DMS53 treated with DMSO at 0.1 percent for 48 hours (cell line): Measurements from ENCODE around the gene CYP4F11.
"Not testable (repeated sequence)": the region's sequence is repeated elsewhere in the genome, so short reads cannot be mapped to it uniquely, and the experiment has no call there.

Source experiments
- DNase-seq: peaks from one replicate; lab custom pipeline; 2025; ENCODE audit not compliant: unreplicated experiment; lab: John Stamatoyannopoulos, UW

CYP4F11 gene

DNA sequence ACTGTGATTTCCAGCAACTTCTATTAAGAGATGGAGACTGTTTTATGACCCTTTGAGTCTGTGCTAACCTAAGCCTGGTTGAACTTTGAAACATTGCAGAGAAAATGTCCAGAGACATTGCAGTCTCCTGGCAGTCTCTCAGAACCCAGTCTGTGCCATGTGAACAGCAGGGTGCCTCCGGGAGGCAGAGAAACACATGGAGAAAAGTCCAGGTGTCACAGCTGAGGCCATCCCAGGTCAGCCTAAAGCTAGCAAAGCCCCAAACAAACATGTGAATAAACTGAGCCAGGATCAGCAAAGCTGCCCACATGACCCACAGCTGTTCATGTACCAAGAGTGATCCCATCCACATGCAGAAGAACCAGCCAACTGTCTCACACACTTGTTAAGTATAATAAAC is 7.8 kb downstream of the CYP4F11 start:
- DNase-seq, result no peak

DNA sequence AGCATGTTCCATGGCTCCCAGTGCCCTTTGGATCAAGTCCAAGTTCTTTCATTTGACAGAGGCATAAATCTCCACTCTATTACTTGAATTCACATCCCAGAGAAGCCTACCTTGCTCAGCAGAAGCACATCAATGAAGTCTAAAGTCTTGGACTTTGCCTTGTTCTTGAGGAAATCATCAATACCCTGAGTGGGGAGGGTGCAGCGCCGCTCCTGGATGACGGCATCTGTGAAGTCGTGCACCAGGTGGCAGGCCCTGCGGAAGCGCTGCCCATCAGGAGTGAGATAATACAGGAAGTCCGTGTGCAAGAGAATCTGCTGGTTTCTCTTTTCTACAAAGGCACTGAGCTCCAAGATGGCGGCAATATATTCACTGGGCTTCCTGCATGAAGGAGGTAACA is 10.6 kb downstream of the CYP4F11 start:
- DNase-seq, result no peak

DNA sequence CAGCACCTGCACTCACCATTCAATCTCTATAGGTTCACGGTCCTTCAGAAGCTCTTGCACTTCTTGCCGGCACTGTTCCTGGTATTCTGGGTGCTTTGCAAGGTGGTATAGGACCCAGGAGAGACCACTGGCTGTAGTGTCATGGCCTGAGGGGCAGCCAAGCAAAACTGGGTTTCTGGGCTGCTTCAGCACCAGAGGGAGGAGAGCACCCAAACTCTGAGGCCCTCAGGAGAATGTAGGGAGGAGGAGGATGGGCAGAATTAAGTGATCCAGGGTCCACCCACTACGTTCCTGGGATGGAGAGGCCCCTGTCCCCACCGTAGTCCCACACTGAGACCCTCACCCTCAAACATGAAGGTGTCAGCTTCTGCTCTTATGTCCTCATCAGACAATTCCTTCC is 12.3 kb downstream of the CYP4F11 start:
- DNase-seq, result no peak

- DNase-seq, result no peak
Observed at GRCh38 chr19:15919243-15919642, 15.1 kb downstream of the CYP4F11 start.

- no peak for DNase-seq
Observed at GRCh38 chr19:15915109-15915508, 19.2 kb downstream of the CYP4F11 start.

GRCh38 chr19:15913830-15914229 is 20.5 kb downstream of the CYP4F11 start:
- DNase-seq, result no peak

DNA sequence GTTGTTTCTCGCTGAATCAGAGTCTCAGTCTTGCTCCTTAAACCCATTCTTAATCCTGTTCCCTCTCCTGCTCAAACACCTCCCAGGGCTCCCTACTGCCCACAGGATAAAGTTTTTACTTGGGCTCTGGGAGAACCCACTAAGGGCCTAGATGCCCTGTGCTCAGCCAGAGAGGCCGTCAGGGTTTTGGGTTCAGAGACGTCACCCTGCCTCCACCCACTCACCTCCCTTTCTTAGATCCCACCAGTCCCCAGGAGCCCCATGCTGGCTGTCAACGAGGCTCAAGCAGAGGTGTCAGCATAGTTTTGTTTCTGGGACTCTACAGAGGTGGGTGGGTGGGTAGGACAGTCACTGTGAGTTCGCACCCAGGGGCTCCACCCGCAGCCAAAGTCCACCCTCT is 20.9 kb downstream of the CYP4F11 start:
- DNase-seq, result no peak

- no peak for DNase-seq
Observed at GRCh38 chr19:15911599-15912235, 22.6 kb downstream of the CYP4F11 start.

GRCh38 chr19:15905026-15905425 is 29.3 kb downstream of the CYP4F11 start:
- no peak for DNase-seq

DNA sequence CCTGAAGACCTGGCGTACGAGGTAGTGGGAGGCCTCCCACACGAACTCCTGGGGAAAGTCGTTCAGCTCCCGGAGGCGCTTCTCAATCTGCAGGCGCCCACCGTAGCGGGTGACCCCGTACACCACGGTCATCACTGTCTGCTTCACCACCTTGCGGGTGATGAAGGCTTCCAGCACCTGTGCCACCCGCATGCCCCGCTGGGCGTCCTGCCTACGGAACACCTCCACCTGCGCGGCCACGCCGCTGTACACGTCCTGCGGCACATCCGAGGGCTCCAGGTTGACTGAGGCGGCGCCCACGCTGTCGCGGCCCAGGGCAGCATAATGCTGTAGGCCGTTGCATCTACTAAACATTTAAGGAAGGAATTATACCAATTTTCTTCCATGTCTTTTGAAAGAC is 31.4 kb downstream of the CYP4F11 start:
- DNase-seq, result not testable (repeated sequence)

DNA sequence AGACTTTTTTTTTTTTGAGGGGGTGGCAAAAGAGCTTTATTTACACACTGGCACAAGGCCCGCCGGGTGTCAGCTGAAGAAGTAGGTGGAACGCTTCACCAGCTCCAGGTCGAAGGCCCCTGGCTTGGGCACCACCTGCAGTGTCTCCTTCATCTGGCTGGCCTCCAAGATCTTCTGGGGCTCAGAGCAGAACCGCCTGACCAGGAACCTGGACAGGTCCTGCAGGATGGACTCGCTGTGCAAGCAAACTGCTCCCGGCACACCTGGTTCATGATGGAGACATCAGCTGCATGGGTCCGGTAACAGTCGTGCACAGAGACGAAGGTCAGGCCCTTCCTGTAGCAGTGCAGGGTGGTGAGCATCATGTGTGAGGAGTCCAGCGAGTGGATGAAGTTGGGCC is 32.1 kb downstream of the CYP4F11 start:
- DNase-seq, result no peak

DNA sequence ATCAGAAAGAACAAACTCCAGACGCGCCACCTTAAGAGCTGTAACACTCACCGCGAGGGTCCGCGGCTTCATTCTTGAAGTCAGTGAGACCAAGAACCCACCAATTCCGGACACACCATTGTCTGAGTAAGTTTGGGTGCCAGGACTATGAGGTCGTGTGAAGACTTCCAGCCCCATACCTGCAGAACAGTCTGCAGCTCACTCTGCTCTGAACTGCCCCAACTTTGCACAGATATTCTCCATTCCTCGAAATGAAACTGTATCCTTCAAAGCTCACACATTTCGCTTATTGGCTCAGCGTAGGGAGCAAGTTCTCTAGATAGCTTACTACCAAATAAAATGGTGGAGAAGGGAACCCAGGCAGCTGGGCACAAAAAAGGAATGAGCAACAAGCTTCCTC is 33.8 kb downstream of the CYP4F11 start:
- DNase-seq, result no peak

GRCh38 chr19:15900032-15900431 is 34.3 kb downstream of the CYP4F11 start:
- DNase-seq, result not testable (repeated sequence)

DNA sequence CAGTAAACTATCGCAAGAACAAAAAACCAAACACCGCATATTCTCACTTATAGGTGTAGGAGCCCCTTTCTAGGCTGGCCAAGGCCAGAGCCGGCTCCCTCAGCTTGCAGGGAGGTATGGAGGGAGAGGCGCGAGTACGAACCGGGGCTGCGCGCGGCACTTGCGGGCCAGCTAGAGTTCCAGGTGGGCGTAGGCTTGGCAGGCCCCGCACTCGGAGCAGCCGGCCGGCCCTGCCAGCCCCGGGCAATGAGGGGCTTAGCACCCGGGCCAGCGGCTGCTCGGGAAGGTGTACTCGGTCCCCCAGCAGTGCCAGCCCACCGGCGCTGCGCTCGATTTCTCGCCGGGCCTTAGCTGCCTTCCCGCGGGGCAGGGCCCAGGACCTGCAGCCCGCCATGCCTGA is 34.8 kb downstream of the CYP4F11 start:
- DNase-seq, result not testable (repeated sequence)

DNA sequence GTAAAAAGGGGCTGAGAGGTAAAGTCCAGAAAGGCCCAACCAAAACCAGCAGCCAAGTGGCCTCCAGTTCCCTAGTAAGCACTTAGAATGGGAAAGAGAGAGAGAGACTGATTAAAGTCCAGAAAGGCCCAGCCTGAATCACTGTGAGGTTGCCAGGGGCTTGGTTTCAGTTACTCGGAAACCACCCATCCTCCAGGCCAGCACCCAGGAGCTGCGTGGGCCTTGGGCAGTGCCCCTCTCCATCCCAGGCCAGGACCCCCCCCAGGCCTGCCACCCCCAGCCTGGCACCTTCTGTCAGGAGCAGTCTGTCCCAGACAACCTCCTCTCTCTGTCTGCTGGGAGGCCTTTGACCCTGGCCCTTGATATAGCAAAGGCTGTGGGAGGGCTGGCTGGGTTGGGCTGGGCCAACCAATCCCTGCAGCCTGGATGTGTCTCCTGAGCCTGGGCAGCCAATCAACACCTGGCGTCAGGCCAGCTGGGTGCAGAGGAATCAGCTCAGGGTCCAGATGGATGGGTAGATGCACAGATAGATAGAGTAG is 36.5 kb downstream of the CYP4F11 start, which contains the start of gene CYP4F2:
Gene CYP4F2, minus strand, starts transcription at position 337 of the 539 bp plus-strand sequence. CDS start 463 bp downstream, outside the sequence.
- DNase-seq, result no peak

DNA sequence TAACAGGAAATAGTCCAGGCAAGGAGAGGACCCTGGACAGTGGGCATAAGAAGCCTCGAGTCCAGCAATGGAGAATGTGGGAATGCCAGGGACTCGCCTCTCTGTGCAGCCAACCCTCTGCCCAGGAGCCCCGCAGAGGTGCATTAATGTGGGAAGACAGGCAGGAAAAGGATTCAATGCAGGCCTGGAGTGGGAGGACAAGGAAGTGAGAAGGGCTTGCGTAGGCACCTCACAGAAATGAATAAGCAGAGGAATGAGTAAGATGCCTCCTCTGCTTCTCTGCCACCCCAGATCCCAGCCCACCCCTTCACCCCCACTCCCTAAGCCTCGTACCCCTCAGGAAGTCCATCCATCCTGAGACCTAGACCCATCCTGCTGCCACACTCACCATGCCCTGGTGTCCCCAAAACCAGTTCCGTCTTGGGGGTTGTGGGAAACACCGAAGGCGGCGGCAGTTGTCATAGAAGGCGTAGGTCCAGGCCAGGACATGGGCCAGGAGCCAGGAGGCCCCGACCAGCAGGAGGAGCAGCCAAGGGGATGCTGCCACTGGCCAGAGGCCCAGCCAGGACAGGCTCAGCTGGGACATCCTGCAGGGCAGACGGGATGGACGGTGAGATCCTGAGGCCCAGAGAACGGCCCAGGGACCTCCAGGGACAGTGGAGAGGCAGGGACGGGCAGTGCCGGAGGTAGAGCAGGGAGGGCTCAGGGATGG is 37.1 kb downstream of the CYP4F11 start:
- no peak for DNase-seq

DNA sequence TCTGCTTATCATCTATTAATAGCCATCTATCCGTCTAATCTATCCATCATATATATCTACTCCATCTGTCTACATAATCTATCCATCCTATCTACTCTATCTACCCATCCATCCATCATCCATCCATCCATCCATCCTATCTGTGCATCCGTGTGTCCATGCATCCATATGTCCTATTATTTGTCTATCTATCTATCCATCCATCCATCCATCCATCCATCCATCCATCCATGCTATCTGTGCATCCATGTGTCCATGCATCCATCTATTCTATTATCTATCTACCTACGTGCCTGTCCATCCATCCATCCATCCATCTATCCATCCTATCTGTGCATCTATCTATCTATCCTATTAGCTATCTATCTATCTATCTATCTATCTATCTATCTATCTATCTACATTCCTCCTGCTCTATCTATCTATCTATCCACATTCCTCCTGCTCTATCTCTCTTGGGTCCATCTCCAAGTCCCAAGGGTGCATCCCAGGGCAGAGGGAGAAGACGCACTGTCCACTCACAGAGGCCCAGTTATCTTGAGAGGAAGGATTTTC is 38.4 kb downstream of the CYP4F11 start:
- no peak for DNase-seq

DNA sequence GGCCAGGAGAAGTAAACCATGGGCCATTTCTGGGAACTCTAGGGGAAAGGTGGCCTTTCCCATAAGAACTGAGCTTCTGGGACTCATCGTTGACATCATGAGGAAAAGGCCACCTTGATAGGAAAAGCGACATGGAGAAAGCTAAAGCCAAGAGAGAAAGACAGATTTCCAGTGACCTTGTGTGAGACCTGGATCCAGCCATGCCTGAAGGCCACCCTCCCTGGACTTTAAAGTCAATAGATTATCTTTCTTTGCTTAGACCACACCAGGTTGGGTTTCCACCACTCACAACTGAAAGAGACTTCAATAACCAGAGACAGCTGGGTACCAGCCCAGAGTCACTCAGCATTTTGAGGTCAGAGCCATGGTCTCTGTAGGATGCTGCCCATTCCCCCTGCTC is 40.0 kb downstream of the CYP4F11 start:
- no peak for DNase-seq

- no peak for DNase-seq
Observed at GRCh38 chr19:15893477-15893876, 40.9 kb downstream of the CYP4F11 start.

DNA sequence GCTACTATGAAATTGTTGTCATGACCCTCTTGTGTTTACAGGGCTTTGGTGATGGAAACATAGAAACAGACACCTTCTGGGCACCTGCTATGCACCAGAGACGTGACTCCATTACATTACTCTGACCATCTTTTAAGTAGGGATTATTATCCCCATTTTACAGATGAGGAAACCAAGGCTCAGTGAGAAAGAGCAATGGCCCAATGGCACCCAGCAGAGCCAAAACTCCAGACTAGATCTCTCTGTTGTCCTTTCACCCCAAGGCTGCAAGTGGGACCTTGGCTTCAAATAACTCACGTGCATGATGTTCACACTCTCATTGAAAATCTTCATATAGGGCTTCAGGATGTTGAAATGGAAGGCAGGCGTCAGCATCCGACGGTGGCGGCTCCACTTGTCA is 42.3 kb downstream of the CYP4F11 start:
- no peak for DNase-seq

DNA sequence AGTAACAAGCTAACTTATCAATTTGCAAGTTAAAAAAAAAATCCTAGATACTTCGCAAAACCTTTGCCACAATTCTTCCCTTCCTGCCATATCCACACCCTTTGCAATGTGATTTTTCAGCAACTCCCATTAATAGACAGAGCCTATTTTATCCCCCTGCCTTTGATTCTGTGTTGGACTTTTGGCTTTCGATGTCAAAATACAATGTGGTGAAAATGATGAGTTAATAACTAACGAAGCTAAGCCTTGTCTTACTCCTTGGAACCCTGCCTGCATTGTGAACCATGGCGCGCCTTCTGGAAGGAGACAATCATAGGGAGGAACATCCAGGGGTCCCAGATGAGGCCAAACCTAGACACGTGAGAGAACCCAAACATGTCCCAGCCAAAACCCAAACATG is 42.9 kb downstream of the CYP4F11 start:
- DNase-seq, result no peak

- not testable (repeated sequence) for DNase-seq
Observed at GRCh38 chr19:15889339-15889738, 45.0 kb downstream of the CYP4F11 start.
